Stimulated activated CD8-positive, alpha-beta memory T cell treated with anti-CD3 and anti-CD28 coated beads, Interleukin-15, amount 100 ng/mL, for 24 hours (primary cell): ENCODE results near the gene CENPV.
"Not testable (repeated sequence)": the region's sequence is repeated elsewhere in the genome, so short reads cannot be mapped to it uniquely, and the experiment has no call there.

Experiments
- DNase-seq: peaks from one replicate; pipeline ENCODE4 v3.0.0-alpha.2; 2020; ENCODE audit warnings: low read depth

Gene CENPV

DNA sequence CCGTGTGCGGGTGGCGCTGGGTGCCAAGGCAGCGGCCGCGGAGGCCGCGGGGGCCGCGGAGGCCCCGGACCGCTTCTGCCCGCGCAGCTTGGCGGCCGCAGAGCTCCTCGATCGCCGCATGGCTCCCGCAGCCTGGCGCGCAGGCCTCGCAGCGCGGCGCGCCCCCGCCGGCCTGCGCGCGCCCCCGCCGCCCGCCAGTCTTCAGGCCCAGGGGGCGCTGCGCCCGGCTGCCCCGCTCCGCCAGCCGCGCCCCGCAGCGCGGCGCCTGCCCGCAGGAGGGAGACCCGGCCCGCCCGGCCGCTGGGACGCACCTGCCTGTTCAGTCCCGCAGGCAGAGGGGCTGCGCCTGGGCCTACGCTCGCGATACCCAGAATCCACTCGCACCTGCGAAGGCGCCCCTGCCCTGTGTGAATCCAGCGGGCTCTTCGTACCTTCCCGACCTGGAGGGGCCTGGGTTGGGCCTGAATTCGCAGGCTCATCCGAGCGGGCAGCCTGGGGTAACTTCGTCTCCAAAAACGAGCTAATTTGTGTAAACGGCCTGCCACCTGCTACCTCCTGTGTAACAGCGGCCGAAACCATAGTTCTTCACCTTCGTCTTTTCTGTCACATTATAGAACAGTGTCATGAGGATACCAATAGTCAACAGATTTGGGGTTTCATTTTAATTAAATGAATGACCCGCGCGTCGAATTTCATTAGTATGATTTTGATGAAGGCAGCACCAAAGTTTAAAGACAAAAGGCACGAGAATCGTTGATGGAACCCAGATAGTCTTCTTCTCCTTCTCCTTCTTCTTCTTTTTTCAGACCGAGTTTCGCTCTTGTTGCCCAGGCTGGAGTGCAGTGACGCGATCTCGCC, at the start of gene CENPV:
Gene CENPV, minus strand, starts transcription at position 153 of the 858 bp plus-strand sequence. Its CDS starts 33 bp downstream, at position 120.
- peak; percentile 47 for DNase-seq

DNA sequence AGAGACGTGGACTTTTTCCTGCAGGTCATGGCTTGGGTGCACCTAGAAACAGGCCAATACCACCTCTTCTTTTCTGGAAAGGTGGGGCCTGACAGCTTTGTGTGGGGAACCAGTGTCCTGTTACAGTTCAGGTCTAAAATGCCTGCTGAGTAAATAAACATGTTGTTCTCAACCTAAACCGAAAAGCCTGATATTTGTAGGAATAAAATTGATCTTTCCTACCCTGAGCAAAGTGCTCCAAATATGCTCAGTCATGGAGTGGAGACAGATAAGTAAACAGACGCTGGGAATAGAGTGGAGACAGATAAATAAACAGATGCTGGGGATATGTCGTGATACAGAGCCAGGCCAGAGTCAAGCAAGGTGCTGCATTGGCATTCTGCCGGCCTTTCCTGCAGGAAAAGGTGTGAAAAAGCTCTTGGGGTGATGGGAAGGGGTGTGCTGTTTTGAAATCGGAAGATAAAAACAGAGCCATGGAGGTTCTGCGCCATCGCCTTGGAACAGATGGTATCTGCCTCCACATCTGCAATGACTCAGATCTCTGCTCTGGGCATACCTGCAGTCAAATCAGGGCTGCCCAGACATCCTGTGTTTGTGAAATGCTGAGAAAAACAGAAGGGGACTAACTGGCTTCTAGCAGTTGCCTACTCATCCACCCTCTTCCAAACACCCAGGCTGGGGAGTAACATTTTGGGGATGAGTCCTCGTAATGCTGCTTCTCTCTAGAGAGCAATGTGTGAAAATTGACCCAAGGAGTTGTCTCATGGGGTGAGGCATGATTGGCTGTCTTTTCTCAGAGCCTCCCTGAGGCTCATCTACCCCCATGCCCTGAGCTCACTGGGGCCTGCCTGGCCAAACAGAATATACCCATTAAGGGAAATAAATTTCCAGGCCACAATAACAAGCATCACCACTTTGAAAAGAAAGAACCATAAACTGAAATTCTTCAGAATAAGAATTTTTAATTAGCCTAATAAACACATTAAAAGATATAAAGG, 45.3 kb upstream of the CENPV start:
- no peak for DNase-seq

DNA sequence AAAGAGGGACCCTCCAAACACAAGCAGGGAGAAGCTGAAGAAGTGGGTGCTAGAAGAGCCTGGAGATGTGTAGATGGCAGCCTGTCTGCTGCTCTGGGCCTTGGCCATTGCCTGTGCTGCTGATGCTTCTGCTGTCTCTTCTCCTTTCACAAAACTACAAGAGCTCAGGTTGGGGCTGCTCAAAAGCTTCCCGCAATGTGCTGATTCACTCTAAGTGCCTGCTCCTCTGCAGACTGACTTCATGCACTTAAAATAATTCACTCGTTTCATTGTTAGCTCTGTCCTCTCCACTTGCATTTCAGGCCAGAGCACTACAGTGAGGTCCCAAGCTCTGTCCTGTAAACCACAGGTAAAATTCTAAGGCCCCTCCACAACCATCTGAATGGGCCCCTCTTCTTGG, 43.4 kb upstream of the CENPV start:
- DNase-seq: not testable (repeated sequence)

DNA sequence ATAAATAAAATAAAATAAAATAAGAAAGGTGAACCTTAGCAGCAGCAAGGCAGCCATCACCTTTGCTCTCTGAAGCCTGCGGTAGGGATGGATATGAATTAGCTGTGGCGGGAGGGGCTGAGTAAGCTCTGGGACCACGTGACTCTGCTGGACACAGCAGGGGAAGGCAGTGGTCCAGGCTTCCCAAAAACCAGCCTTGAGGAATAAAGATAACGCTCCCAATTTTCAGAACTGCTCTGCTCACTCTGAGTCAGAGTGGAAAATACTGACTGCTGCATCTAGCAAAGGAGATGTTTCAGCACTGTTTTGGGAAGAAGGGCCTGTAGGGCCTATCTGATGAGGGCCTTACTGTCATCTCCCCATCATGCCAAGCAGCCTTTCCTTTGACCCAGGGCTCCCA, 42.6 kb upstream of the CENPV start:
- not testable (repeated sequence) for DNase-seq

DNA sequence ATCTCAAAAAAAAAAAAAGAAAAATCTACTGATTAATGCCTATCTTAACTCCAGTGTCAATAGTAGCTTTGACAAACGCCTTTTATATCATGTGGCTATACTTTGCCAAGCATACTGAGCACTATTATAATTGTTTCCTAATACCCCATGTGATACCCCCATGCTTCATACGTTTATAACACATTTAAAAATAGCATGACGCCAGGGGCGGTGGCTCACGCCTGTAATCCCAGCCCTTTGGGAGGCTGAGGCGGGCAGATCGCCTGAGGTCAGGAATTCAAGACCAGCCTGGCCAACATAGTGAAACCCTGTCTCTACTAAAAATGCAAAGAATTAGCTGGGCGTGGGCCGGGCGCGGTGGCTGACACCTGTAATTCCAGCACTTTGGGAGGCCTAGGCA, 39.2 kb upstream of the CENPV start:
- not testable (repeated sequence) for DNase-seq

DNA sequence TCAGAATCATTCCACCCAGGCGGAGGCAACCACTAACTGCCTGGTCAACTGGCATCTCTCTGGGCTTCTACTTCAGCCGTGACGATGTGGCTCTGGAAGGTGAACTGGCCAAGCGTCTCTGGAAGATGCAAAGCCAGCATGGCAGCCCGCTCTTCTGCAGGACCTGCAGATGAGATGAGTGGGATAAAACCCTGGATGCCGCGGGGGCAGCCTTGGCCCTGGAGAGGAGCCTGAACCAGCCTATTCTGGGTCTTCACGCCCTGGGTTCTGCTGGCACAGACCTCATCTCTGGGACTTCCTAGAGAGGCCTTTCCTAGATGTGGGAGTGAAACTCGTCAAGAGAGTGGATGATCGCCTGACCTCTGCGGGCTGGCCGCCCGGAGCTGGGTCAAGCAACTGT, 38.2 kb upstream of the CENPV start:
- no peak for DNase-seq

DNA sequence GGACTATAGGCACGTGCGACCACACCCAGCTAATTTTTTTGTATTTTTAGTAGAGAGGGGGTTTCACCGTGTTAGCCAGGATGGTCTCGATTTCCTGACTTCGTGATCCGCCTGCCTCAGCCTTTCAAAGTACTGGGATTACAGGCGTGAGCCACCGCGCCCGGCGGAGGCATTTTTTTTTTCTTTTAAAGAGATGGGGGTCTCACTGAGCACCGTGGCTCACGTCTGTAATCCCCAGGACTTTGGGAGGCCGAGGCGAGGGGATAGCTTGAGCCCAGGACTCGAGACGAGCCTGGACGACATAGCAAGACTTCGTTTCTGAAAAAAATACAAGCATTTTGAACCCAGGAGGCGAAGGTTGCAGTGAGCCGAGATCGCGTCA, 32.8 kb upstream of the CENPV start:
- DNase-seq: not testable (repeated sequence)

DNA sequence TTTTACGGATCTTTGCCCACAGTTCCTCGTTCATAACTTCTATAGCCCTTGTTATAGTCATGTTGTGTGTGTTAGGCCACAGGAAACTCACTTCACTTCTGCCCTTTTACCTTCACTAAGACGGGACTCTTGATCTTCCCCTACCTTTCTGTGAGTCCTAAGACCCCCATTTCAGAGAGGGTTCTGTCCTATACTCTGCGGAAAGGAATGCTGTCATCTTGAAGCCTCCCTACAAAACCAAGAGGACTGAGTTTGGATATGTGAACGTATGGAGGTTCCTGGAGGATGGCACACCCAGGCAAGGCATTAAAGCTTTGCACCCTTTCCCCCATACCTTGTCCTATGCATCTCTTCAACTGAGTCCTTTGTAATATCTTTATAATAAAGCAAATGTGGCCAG, 31.3 kb upstream of the CENPV start:
- DNase-seq: no peak

DNA sequence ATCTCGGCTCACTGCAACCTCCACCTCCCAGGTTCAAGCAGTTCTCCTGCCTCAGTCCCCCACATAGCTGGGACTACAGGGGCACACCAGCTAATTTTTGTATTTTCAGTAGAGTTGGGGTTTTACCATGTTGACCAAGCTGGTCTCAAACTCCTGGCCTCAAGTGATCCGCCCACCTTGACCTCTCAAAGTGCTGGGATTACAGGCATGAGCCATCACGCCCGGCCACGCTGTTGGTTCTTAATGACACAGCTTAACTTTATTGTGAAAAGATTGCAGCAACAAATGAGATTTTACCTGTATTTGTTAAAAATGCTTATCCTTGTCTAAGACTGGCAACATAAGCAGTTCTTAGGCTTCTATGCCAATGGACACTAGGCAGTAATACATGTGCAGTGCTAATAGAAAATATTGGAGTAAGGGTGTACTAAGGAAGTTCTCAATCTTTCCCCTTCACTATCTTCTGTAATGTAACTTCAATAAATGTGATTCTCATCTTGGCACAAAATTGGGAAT, 30.6 kb upstream of the CENPV start:
- no peak for DNase-seq

DNA sequence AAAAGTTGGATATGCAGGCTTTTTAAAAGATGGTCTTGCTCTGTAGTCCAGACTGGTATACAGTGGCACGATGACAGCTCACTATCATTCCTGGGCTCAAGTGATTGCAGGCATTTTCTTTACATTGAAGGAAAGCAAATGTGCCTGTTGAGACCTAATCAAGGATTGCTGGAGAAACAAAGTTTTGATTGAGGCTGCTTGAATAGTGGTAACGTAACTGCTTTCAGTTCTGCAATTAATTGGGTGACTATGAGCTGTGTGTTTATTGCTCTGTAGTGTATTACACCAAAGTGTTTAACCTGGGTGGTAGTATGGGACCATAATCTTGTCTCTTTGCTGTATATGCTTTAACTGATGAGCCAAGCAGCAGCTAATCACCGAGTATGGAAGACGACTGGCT, 29.9 kb upstream of the CENPV start:
- DNase-seq: no peak

DNA sequence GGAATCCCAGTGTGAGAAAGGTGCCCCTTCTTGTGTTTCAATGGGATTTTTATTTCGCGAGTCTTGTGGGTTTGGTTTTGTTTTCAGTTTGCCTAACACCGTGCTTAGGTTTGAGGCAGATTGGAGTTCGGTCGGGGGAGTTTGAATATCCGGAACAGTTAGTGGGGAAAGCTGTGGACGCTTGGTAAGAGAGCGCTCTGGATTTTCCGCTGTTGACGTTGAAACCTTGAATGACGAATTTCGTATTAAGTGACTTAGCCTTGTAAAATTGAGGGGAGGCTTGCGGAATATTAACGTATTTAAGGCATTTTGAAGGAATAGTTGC, 28.2 kb upstream of the CENPV start:
- DNase-seq: no peak

DNA sequence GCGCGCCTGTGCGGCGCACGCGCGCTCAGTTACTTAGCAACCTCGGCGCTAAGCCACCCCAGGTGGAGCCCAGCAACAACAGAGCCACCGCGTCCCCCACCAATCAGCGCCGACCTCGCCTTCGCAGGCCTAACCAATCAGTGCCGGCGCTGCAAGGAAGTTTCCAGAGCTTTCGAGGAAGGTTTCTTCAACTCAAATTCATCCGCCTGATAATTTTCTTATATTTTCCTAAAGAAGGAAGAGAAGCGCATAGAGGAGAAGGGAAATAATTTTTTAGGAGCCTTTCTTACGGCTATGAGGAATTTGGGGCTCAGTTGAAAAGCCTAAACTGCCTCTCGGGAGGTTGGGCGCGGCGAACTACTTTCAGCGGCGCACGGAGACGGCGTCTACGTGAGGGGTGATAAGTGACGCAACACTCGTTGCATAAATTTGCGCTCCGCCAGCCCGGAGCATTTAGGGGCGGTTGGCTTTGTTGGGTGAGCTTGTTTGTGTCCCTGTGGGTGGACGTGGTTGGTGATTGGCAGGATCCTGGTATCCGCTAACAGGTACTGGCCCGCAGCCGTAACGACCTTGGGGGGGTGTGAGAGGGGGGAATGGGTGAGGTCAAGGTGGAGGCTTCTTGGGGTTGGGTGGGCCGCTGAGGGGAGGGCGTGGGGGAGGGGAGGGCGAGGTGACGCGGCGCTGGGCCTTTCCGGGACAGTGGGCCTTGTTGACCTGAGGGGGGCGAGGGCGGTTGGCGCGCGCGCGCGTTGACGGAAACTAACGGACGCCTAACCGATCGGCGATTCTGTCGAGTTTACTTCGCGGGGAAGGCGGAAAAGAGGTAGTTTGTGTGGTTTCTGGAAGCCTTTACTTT, 27.6 kb upstream of the CENPV start, which contains the start of gene UBB:
Gene UBB, plus strand, starts transcription at position 452 of the 856 bp plus-strand sequence. CDS start 817 bp downstream, outside the sequence.
- peak; percentile 76 for DNase-seq

DNA sequence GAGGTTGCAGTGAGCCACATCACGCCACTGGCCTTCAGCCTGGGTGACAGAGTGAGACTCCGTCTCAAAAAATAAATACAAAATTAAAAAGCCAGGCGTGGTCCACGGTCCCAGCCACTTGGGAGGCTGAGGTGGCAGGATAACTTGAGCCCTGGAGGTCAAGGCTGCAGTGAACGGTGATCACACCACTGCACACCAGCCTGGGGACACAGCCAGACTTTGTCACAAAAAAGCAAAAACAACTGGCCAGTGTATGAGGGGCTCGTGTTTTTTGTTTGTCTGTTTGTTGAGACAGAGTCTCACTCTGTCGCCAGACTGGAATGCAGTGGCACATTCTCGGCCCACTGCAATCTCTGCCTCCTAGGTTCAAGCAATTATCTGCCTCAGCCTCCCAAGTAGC, 26.4 kb upstream of the CENPV start:
- no peak for DNase-seq

DNA sequence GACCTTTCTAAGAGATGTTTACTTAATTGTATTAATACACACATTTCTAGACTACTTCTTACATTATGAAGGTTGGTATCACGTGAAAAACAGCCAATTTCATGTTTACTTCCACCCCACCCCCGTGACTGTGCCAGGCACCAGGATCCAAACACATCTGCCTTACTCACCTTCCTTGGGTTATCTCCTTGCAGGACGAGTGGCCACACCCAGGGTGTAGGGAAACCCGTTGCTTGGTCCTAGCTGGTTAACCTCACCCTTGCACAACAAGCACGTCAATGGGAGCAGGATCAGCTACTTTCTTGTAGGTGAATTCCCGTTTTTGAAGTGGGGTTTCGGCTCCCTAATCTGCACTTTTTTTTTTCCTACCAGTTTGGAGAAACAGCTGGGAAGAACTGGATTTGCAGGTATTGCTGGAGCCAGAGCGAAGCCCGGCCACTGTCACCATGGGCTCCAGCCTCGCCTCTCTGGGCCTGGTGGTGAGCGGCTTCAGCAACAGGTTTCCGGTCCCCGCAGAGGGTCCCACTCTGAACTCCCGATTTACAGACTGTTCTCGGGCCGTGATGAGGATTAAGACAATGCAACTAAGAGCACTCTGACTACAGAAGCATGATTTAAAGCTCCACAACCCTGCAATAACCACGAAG, 25.5 kb upstream of the CENPV start:
- DNase-seq: no peak

DNA sequence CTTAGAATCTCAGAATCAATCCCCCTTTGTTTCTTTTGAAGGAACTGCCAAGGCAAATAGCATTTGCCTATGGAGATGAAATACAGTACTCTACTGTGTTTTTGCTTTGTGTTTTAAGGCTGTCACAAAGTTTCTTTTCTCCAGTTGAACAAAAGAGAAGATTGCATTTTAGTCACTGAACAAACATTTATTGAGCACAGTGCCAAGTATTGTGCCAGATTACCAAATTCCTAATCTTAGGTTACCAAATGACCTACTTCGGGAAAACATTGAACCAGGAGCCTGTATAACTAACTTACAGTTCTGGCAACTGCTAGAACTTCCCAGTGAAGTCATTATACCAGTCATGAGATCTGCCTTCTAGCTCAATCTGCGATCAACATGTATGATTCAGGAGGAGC, 24.7 kb upstream of the CENPV start:
- no peak for DNase-seq

DNA sequence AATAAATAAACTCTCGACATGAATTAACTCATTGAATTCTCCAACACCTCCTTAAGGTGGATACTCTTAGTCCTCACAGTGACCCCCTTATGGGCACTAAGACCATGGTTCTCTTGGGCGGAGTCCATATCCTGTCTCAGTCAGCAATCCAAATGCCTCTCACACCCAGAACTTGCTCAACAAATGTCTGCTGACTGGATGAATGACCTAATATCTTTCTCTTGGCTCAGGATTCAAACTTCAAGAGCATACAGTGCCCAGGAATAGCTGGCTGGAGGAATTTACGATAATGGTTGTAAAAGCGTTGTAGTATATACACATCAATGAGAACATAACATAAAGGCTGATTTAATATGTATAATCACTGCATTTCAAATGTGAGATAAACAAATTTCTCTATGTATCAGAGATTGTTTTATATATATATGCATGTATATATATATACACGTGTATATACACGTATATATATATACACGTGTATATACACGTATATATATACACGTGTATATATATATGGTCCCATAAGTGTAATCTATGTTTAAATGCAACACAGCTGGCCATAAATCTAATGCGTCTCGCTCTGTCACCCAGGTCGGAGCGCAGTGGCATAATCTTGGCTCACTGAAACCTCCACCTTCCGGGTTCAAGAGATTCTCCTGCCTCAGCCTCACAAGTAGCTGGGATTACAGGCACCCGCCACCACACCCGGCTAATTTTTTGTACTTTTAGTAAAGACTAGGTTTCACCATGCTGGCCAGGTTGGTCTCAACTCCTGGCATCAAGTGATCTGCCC, 21.1 kb upstream of the CENPV start:
- DNase-seq: no peak

DNA sequence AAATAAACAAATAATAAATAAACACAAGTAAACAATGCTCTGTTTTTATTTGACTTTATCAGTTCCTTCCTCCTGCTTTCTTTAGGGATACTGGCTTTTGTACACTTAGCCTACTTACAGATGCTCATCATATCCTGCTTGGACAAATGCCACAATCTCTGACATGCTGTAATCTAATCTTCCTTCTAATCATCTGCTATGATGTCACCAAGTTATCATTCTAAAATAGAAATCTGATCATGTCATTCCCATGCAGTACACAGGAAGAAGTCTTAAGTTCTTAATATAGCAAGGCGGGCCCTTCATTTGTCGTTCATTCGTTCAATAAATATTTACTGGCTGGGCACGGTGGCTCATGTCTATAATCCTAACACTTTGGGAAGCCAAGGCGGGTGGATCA, 18.5 kb upstream of the CENPV start:
- no peak for DNase-seq

DNA sequence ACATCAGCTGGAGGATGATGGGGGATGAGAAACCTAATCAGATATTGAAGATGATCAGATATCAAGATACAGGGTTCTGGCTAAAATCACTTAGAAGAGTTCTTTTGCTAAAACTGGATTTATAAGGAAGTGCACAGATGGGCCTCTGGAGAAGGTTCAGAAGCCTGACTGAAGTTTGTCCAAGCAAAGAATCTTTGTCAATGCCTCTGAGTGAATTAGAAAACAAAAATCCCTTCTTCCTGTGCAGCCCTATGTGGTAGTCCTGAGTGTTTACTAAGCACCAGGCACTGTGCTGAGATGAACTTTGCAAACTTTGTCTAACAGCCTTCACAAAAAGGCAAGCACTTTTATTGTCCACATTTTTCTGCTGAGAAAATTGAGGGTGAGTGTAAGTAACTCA, 11.4 kb upstream of the CENPV start:
- no peak for DNase-seq

DNA sequence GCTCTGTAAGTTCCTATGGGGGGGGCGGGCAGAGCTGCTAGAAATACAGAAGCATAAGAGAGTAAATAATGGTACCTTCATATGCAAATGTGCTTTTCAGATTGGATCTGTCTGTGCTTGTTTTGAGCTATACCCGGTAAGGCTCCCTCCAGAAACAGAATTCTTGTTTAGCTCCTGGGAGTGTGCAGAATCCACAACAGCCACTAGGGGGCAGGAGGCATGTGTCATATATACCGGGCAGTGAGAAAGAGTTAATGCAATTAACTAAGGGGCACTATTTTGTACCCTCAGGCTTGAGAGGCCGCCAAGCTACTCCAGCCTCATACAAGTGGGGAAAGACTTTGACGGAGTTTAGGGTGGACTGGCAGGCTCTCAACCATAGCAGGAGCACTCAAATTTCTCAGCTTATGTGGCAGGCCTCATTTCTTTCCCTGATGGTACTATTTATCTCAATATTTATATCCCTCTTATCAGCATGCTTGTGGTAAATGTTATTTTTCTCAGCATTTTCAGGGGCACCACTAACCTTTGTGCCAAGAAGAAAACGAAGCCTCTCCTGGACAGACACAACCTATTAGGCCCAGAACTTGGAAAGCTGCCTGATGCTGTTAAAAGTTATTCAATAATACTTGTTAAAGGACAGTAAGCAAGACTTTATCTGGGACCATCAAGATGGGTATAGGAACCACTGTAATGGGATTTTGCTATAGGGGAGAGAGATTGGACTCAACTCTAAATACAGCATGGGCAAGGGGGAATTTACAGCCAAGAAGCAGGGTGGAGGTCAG, 10.7 kb upstream of the CENPV start:
- peak; percentile 32 for DNase-seq

DNA sequence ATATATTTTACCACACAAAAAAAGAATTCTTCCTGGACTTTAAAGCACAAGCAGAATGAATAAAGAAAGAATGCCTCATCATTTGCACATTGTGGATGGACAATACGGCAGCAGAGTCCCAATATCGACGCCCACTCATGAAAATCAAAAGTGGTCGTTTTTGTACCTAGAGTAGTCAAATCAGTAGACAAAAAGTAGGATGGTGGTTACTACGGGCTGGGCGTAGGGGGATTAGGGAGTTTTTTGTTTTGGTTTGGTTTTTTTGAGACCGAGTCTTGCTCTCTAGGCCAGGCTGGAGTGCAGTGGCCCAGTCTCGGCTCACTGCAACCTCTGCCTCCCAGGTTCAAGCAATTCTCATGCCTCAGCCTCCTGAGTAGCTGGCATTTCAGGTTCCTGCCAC, 8.6 kb upstream of the CENPV start:
- no peak for DNase-seq
